Peyer's patch (tissue), 4 donors: ENCODE data around the gene NLGN1.

Experiments
- CTCF ChIP-seq, 6 experiments: fragments of 450-650 bp in 4 of 6; fragments of 200-600 bp in 2 of 6; sonication (generic) in 1 of 6; IDR thresholded peaks; one replicate each; pipeline ENCODE4 v1.5.1; 2017 to 2019; ENCODE audit warnings: antibody characterized with exemption in 6 of 6, mild to moderate bottlenecking in 3 of 6, moderate library complexity in 1 of 6
- POLR2A ChIP-seq, 2 donors: fragments of 450-650 bp; IDR thresholded peaks; one replicate each; pipeline ENCODE4 v1.5.1; 2017; ENCODE audit warnings: antibody characterized with exemption in 2 of 2, mild to moderate bottlenecking in 2 of 2, moderate library complexity in 2 of 2

GRCh38 chr3:174000675-174001074, 603.1 kb downstream of the NLGN1 start:
- TF ChIP-seq CTCF (IDR thresholded peaks at IDR 0.05), result no peak
- no peak for TF ChIP-seq POLR2A (IDR thresholded peaks at IDR 0.05)
